ENCODE data around the gene FAM187B.

- TF ChIP-seq, protein P1, sequence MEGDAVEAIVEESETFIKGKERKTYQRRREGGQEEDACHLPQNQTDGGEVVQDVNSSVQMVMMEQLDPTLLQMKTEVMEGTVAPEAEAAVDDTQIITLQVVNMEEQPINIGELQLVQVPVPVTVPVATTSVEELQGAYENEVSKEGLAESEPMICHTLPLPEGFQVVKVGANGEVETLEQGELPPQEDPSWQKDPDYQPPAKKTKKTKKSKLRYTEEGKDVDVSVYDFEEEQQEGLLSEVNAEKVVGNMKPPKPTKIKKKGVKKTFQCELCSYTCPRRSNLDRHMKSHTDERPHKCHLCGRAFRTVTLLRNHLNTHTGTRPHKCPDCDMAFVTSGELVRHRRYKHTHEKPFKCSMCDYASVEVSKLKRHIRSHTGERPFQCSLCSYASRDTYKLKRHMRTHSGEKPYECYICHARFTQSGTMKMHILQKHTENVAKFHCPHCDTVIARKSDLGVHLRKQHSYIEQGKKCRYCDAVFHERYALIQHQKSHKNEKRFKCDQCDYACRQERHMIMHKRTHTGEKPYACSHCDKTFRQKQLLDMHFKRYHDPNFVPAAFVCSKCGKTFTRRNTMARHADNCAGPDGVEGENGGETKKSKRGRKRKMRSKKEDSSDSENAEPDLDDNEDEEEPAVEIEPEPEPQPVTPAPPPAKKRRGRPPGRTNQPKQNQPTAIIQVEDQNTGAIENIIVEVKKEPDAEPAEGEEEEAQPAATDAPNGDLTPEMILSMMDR (optimal IDR thresholded peaks at IDR 0.05 in 1 of 3, IDR thresholded peaks at IDR 0.05 in 1 of 3, conservative IDR thresholded peaks at IDR 0.05 in 1 of 3; ENCODE audit: extremely low read depth in 1 of 3, insufficient read depth in 2 of 3, low read length in 3 of 3) = no peak
- no peak for TF ChIP-seq EZH2 (IDR thresholded peaks at IDR 0.05; ENCODE audit: low read length)
Observed at GRCh38 chr19:35268536-35269437, 40.2 kb upstream of the FAM187B start, which contains the start of gene USF2.
